ENCODE results near the gene WWOX.

GRCh38 chr16:78489631-78490030, 390.2 kb downstream of the WWOX start:
- no peak for TF ChIP-seq CTCF (IDR thresholded peaks at IDR 0.05 in 8 of 11, conservative IDR thresholded peaks at IDR 0.05 in 3 of 11)
- no peak for TF ChIP-seq POLR2A (IDR thresholded peaks at IDR 0.05)
- no peak for TF ChIP-seq POLR2AphosphoS5 (IDR thresholded peaks at IDR 0.05)
